IMR-90 (cell line): ENCODE data around the gene ANGEL1. TPM values are rescaled to one million over a fixed set of nuclear protein-coding genes. Genes with fewer than 3 reads are reported as not detected.

Experiments
- ATAC-seq: fragments of 200-7000 bp; cut with Tn5 transposase; 2 replicates; pipeline ENCODE4 v1.9.1; 2020; ENCODE audit warnings: low read depth, mild to moderate bottlenecking, moderate library complexity
- BruUV-seq: library from RNA; stranded (reverse); fragments of 400-500 nt; replicated peaks from 2 replicates; lab custom pipeline; 2021; lab: Mats Ljungman, UMichigan
- CTCF ChIA-PET: fragments of 300-600 bp; formaldehyde crosslinking; extraction: SDS; loops from one replicate; lab custom pipeline; 2021; ENCODE audit warnings: antibody characterized with exemption; lab: Yijun Ruan, JAX
- POLR2A ChIA-PET: fragments of 300-600 bp; sonication (Branson Sonifier 250); formaldehyde crosslinking; loops from one replicate; lab custom pipeline; 2022; ENCODE audit warnings: antibody characterized with exemption; ENCODE audit not compliant: unreplicated experiment; lab: Charles Lee
- DNase-seq: peaks from one replicate; pipeline ENCODE4 v3.0.0; 2013
- H2AFZ ChIP-seq: replicated peaks from 2 replicates; pipeline ENCODE3; 2013; ENCODE audit warnings: low read length, mild to moderate bottlenecking; ENCODE audit not compliant: poor library complexity
- H2AK5ac ChIP-seq: 2 replicates; pipeline ENCODE4 v1.6.1; 2013; ENCODE audit warnings: low read depth, low read length, inconsistent platforms
- H2AK9ac ChIP-seq: replicated peaks from 2 replicates; pipeline ENCODE3; 2013; ENCODE audit warnings: mild to moderate bottlenecking, low read depth, low read length, moderate library complexity; ENCODE audit not compliant: poor library complexity
- H2BK120ac ChIP-seq: 2 replicates; pipeline ENCODE4 v1.6.1; 2013; ENCODE audit warnings: low read depth, low read length, inconsistent platforms
- H2BK15ac ChIP-seq: 3 replicates; pipeline ENCODE4 v1.6.1; 2013; ENCODE audit warnings: low read depth, low read length, inconsistent platforms
- H2BK20ac ChIP-seq: 2 replicates; pipeline ENCODE4 v1.6.1; 2013; ENCODE audit warnings: low read depth, mild to moderate bottlenecking, inconsistent platforms, low read length, moderate library complexity
- H2BK5ac ChIP-seq: 2 replicates; pipeline ENCODE4 v1.6.1; 2013; ENCODE audit warnings: mild to moderate bottlenecking, low read depth, low read length, inconsistent platforms; ENCODE audit not compliant: poor library complexity, severe bottlenecking
- H3K14ac ChIP-seq: replicated peaks from 2 replicates; pipeline ENCODE4 v1.6.1; 2013; ENCODE audit warnings: low read depth, low read length, inconsistent platforms
- H3K18ac ChIP-seq: 2 replicates; pipeline ENCODE4 v1.6.1; 2013; ENCODE audit warnings: low read depth, low read length, control low read depth
- H3K23ac ChIP-seq: 2 replicates; pipeline ENCODE4 v1.6.1; 2013; ENCODE audit warnings: low read depth, low read length, inconsistent platforms
- H3K27ac ChIP-seq: 2 replicates; pipeline ENCODE4 v1.5.1; 2013; ENCODE audit warnings: mild to moderate bottlenecking, control low read depth, low read length; ENCODE audit not compliant: insufficient read depth
- H3K27me3 ChIP-seq: 2 replicates; pipeline ENCODE4 v1.6.1; 2013; ENCODE audit warnings: low read length; ENCODE audit not compliant: control insufficient read depth, insufficient read depth
- H3K36me3 ChIP-seq: 2 replicates; pipeline ENCODE4 v1.6.1; 2013; ENCODE audit warnings: low read length, mixed read lengths; ENCODE audit not compliant: control insufficient read depth, insufficient read depth
- H3K4ac ChIP-seq: 2 replicates; pipeline ENCODE4 v1.6.1; 2013; ENCODE audit warnings: low read depth, low read length, inconsistent platforms
- H3K4me1 ChIP-seq: 2 replicates; pipeline ENCODE4 v1.6.1; 2013; ENCODE audit warnings: low read length, mixed read lengths; ENCODE audit not compliant: control insufficient read depth, insufficient read depth
- H3K4me2 ChIP-seq: 2 replicates; pipeline ENCODE4 v1.6.1; 2013; ENCODE audit warnings: low read depth, mild to moderate bottlenecking, control low read depth, low read length, moderate library complexity
- H3K4me3 ChIP-seq: 2 replicates; pipeline ENCODE4 v1.5.1; 2013; ENCODE audit warnings: low read depth, mild to moderate bottlenecking, control low read depth, low read length, moderate library complexity; ENCODE audit not compliant: insufficient read depth
- H3K56ac ChIP-seq: 2 replicates; pipeline ENCODE4 v1.6.1; 2013; ENCODE audit warnings: low read length, inconsistent platforms; ENCODE audit not compliant: insufficient read depth; ENCODE audit errors: extremely low read depth
- H3K79me1 ChIP-seq, 2 experiments: 2 replicates each; pipeline ENCODE4 v1.6.1; 2013; ENCODE audit warnings: low read length in 2 of 2, inconsistent platforms in 1 of 2, low read depth in 1 of 2
- H3K9ac ChIP-seq: 2 replicates; pipeline ENCODE4 v1.6.1; 2013; ENCODE audit warnings: low read depth, low read length, control low read depth
- H3K9me1 ChIP-seq: 2 replicates; pipeline ENCODE4 v1.6.1; 2013; ENCODE audit warnings: low read length, inconsistent platforms; ENCODE audit not compliant: insufficient read depth
- H3K9me3 ChIP-seq: 2 replicates; pipeline ENCODE4 v1.6.1; 2013; ENCODE audit warnings: low read length; ENCODE audit not compliant: control insufficient read depth, insufficient read depth
- H4K20me1 ChIP-seq: 2 replicates; pipeline ENCODE4 v1.6.1; 2013; ENCODE audit warnings: low read length, inconsistent platforms; ENCODE audit not compliant: insufficient read depth
- H4K5ac ChIP-seq: 2 replicates; pipeline ENCODE4 v1.6.1; 2013; ENCODE audit warnings: mild to moderate bottlenecking, low read depth, low read length, control low read depth
- H4K8ac ChIP-seq, 2 experiments: 2 replicates each; pipeline ENCODE4 v1.6.1; 2013; ENCODE audit warnings: low read depth in 2 of 2, low read length in 2 of 2, control low read depth in 1 of 2, inconsistent platforms in 1 of 2
- H4K91ac ChIP-seq: 2 replicates; pipeline ENCODE4 v1.6.1; 2013; ENCODE audit warnings: low read depth, low read length, inconsistent platforms; ENCODE audit not compliant: insufficient read depth
- BHLHE40 ChIP-seq: fragments of 150-350 bp; IDR thresholded peaks from 2 replicates; pipeline ENCODE4 v1.6.1; 2016; ENCODE audit warnings: mild to moderate bottlenecking, low read depth, low read length
- CEBPB ChIP-seq: IDR thresholded peaks from 2 replicates; pipeline ENCODE4 v1.6.1; 2012; ENCODE audit warnings: low read depth, low read length, improper control_type of control experiment
- CHD1 ChIP-seq: IDR thresholded peaks from 2 replicates; pipeline ENCODE4 v1.6.1; 2012; ENCODE audit warnings: low read depth, low read length, improper control_type of control experiment
- MAZ ChIP-seq: IDR thresholded peaks from 2 replicates; pipeline ENCODE4 v1.6.1; 2012; ENCODE audit warnings: low read depth, mild to moderate bottlenecking, low read length, improper control_type of control experiment, moderate library complexity, borderline replicate concordance
- MXI1 ChIP-seq: IDR thresholded peaks from 2 replicates; pipeline ENCODE4 v1.6.1; 2012; ENCODE audit warnings: low read depth, mild to moderate bottlenecking, low read length, moderate library complexity, borderline replicate concordance
- NFE2L2 ChIP-seq: fragments of 150-350 bp; IDR thresholded peaks from 2 replicates; pipeline ENCODE4 v1.6.1; 2016; ENCODE audit warnings: low read depth, mild to moderate bottlenecking, low read length
- POLR2A ChIP-seq: IDR thresholded peaks from 2 replicates; pipeline ENCODE4 v1.6.1; 2012; ENCODE audit warnings: mild to moderate bottlenecking, low read depth, low read length
- RAD21 ChIP-seq: IDR thresholded peaks from 2 replicates; pipeline ENCODE4 v1.6.1; 2012; ENCODE audit warnings: low read length, improper control_type of control experiment
- RCOR1 ChIP-seq: IDR thresholded peaks from 2 replicates; pipeline ENCODE4 v1.6.1; 2012; ENCODE audit warnings: mild to moderate bottlenecking, low read length, improper control_type of control experiment; ENCODE audit not compliant: insufficient replicate concordance
- RFX5 ChIP-seq: IDR thresholded peaks from 2 replicates; pipeline ENCODE4 v1.8.0; 2012; ENCODE audit warnings: low read depth, mild to moderate bottlenecking, low read length, moderate library complexity
- SMC3 ChIP-seq: fragments of 150-350 bp; IDR thresholded peaks from 2 replicates; pipeline ENCODE4 v1.6.1; 2016; ENCODE audit warnings: low read depth, mild to moderate bottlenecking, antibody characterized with exemption, low read length, moderate library complexity
- WGBS, 2 experiments: methylation state at CpG; one replicate each; pipeline versions ENCODE4 v1.1.5 to v1.1.7; 2013; ENCODE audit warnings: missing lambda C conversion rate in 2 of 2; ENCODE audit not compliant: insufficient read length in 1 of 2; ENCODE audit errors: extremely low coverage in 2 of 2; 5-methylcytosine and 5-hydroxymethylcytosine counted together
- dilution Hi-C: fragments of 300-500 bp; cut with HindIII; formaldehyde crosslinking; loops from one replicate; pipeline ENCODE4 v1.14.3; 2018; ENCODE audit warnings: low sequenced_read_pairs; ENCODE audit not compliant: unreplicated experiment
- in situ Hi-C: fragments of 300-500 bp; cut with MboI; formaldehyde crosslinking; loops from 3 replicates; pipeline ENCODE4 v1.14.3; 2019; ENCODE audit warnings: low sequenced_read_pairs, inconsistent platforms, mixed read lengths
- intact Hi-C: fragments of 100-400 bp; cut with micrococcal nuclease; formaldehyde crosslinking; loops from 2 replicates; pipeline ENCODE4 v1.10.0; 2022
- polyA plus RNA-seq, 3 experiments: library from polyadenylated mRNA; depleted of rRNA; stranded (reverse); fragments of >200 nt; gene quantifications; 2 replicates each; pipeline ENCODE4 v1.2.3, GENCODE V29; 2012; ENCODE audit warnings: low replicate concordance in 1 of 3
- total RNA-seq: library from RNA; depleted of rRNA; stranded (reverse); fragments of >200 nt; gene quantifications from 2 replicates; pipeline ENCODE4 v1.2.3, GENCODE V29; 2012
- TF ChIP-seq, protein P1 (sequence below): fragments of 150-350 bp; IDR thresholded peaks from 2 replicates; pipeline ENCODE4 v1.6.1; 2017; ENCODE audit warnings: mild to moderate bottlenecking, antibody characterized with exemption, low read length, low read depth
- TF ChIP-seq, protein P2 (sequence below): conservative IDR thresholded peaks from 2 replicates; pipeline ENCODE4 v1.5.1; 2012; ENCODE audit warnings: mild to moderate bottlenecking, low read depth, low read length, improper control_type of control experiment

ANGEL1 gene
- total and polyA plus RNA-seq, 2 of the 4 experiments (the other 2 are of a cell fraction), result 4.1 to 10.0 TPM

DNA sequence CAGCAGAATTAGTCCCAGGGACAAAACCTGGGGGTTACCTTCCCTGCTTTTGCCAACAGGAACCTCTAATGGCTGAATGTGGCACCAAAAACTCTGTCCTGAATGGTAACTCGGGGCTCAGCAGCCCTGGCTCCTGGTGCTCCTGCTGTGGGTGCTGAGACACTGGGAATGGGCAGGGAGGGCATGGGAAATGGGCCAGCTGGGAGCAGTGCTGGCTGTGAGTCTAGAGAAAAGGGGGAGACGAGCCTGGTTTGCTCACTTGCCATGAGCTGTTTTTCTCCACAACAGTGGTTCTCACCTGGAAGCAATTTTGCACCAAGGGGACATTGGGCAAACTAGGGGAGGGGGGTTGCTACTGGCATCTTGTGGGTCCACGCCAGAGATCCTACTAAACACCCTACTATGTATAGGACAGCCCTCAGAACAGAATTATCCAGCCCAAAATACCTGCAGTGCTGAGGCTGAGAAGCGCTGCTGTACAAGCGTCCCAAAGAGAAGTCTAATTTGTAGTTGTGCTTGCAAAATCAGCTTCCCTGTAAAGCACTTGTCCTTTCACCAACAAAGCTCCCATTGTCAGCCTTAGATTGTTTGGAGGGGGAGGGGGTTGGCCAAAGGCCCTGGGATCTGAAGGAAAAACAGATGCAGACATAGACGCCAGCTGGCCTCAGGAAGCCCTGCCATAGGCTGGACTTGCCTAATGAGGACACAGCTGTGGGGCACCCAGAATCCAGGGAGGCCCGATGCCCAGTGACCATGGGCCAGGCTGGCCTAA is 17.2 kb upstream of the ANGEL1 start:
- ChIA-PET CTCF (no interaction called here), POLR2A (interaction anchor here (0.6 kb wide), 1 partner anchor 10 kb away, joined by 3 read pairs; no protein-coding TSS in a partner anchor)
- intact Hi-C loops (no loop called here), in situ Hi-C loops (no loop called here), dilution Hi-C loops (no loop called here)
- Histone ChIP-seq H2BK20ac (no peak overlapping the region), H3K79me1 (no peaks in the 10 kb centered on the region), H3K27me3 (peaks cover 23% of the 10 kb centered on the region), H3K14ac (no peak overlapping the region), H2BK15ac (no peak overlapping the region), H4K8ac (no peak overlapping the region), H2AK5ac (no peak overlapping the region), H4K5ac (no peak overlapping the region), H3K9me3 (no peaks in the 10 kb centered on the region), H2BK120ac (no peak overlapping the region), H3K27ac (no peak overlapping the region), H3K36me3 (no peaks in the 10 kb centered on the region), H4K91ac (no peak overlapping the region), H2BK5ac (no peak overlapping the region), H2AK9ac (no peak overlapping the region), H3K23ac (no peak overlapping the region), H3K18ac (no peak overlapping the region), H3K4me3 (no peak overlapping the region), H3K56ac (no peak overlapping the region), H3K9ac (no peak overlapping the region), H3K4me1 (no peaks in the 10 kb centered on the region), H3K4me2 (no peak overlapping the region), H3K4ac (no peak overlapping the region), H4K20me1 (no peaks in the 10 kb centered on the region), H3K9me1 (no peaks in the 10 kb centered on the region), H2AFZ (no peak overlapping the region)
- no peak for DNase-seq
- no peak for ATAC-seq
- TF ChIP-seq SMC3 (no peak), BHLHE40 (no peak), RAD21 (no peak), MAZ (no peak), POLR2A (no peak), CHD1 (no peak), RCOR1 (no peak), RFX5 (no peak), NFE2L2 (no peak), CEBPB (no peak), MXI1 (no peak)
- TF ChIP-seq, protein P1, sequence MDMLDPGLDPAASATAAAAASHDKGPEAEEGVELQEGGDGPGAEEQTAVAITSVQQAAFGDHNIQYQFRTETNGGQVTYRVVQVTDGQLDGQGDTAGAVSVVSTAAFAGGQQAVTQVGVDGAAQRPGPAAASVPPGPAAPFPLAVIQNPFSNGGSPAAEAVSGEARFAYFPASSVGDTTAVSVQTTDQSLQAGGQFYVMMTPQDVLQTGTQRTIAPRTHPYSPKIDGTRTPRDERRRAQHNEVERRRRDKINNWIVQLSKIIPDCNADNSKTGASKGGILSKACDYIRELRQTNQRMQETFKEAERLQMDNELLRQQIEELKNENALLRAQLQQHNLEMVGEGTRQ, result no peak
- TF ChIP-seq, protein P2, sequence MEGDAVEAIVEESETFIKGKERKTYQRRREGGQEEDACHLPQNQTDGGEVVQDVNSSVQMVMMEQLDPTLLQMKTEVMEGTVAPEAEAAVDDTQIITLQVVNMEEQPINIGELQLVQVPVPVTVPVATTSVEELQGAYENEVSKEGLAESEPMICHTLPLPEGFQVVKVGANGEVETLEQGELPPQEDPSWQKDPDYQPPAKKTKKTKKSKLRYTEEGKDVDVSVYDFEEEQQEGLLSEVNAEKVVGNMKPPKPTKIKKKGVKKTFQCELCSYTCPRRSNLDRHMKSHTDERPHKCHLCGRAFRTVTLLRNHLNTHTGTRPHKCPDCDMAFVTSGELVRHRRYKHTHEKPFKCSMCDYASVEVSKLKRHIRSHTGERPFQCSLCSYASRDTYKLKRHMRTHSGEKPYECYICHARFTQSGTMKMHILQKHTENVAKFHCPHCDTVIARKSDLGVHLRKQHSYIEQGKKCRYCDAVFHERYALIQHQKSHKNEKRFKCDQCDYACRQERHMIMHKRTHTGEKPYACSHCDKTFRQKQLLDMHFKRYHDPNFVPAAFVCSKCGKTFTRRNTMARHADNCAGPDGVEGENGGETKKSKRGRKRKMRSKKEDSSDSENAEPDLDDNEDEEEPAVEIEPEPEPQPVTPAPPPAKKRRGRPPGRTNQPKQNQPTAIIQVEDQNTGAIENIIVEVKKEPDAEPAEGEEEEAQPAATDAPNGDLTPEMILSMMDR, result no peak
- no TSS peak for BruUV-seq
- 43% methylated on average over 1 of the region's 7 CpGs; no CpG with 5 or more reads in 1 of the 2 experiments for WGBS, 2 experiments
